ENCODE measurements around the gene HEG1. TPM values are rescaled to one million over a fixed set of nuclear protein-coding genes. Genes with fewer than 3 reads are reported as not detected.
"Not testable (repeated sequence)": the region's sequence is repeated elsewhere in the genome, so short reads cannot be mapped to it uniquely, and the experiment has no call there.

The HEG1 gene
- total RNA-seq, 1 donor from 2014 or later = 40.8 TPM

- Mint-ChIP-seq H3K27me3 (no peaks in the 10 kb centered on the region), H3K27ac (no peak overlapping the region), H3K36me3 (ENCODE audit: low read depth) (peaks cover 56% of the 10 kb centered on the region), H3K9me3 (no peaks in the 10 kb centered on the region), H3K4me3 (no peak overlapping the region), H3K4me1 (peaks cover 17% of the 10 kb centered on the region)
- intact Hi-C loops (cut with micrococcal nuclease) = no loop called here
- DNase-seq = no peak
Observed at GRCh38 chr3:124972457-124972856, 83.3 kb downstream of the HEG1 start.

DNA sequence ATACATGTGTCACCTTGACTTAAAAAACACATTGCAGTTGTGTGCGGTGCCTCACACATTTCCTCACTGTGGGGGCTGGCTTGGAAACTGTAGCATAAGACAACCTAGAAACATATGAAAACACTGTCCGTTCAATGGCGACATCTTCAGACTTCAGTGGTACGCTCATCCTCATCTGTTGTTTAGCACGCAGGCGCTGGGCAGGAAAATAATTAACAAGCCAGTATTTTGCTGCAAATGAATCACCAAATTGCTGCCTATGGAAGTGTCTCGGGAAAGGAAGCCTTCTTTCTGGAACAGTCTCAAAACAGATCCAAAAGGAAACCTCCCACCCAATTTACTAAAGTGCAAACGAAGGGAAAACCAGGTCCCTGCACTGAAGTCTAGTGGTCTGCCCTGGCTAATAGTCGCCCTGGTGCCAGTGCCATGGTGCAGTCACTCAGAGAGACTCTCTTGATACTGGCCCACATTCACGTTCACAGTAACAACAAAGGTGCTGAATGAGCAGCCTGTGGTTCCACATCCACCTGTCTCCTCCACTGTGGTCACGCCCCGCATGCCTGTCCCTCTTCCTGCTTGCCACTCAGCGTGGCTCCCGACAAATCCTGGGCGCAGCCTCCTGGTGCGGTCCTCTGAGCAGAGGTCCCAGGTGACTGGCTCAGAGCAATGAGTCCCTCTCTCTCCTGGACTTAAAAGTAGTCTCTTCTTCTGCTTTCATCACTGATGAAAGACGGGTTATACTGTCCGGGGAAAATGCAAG lies 85.7 kb downstream of the HEG1 start:
- no peak overlapping the region for H3K4me3 Mint-ChIP-seq
- H3K27me3 Mint-ChIP-seq = no peaks in the 10 kb centered on the region
- DNase-seq = no peak
- no peak overlapping the region for H3K27ac Mint-ChIP-seq
- intact Hi-C loops (cut with micrococcal nuclease) = no loop called here
- no peaks in the 10 kb centered on the region for H3K9me3 Mint-ChIP-seq
- H3K36me3 Mint-ChIP-seq (ENCODE audit: low read depth) = peaks cover 38% of the 10 kb centered on the region
- H3K4me1 Mint-ChIP-seq = peaks cover 13% of the 10 kb centered on the region

GRCh38 chr3:124969190-124969589 lies 86.6 kb downstream of the HEG1 start:
- peaks cover 32% of the 10 kb centered on the region for H3K36me3 Mint-ChIP-seq (ENCODE audit: low read depth)
- H3K4me3 Mint-ChIP-seq = no peak overlapping the region
- H3K9me3 Mint-ChIP-seq = no peaks in the 10 kb centered on the region
- H3K27ac Mint-ChIP-seq = no peak overlapping the region
- H3K27me3 Mint-ChIP-seq = no peaks in the 10 kb centered on the region
- peaks cover 10% of the 10 kb centered on the region for H3K4me1 Mint-ChIP-seq
- DNase-seq = no peak
- intact Hi-C loops (cut with micrococcal nuclease) = no loop called here

DNA sequence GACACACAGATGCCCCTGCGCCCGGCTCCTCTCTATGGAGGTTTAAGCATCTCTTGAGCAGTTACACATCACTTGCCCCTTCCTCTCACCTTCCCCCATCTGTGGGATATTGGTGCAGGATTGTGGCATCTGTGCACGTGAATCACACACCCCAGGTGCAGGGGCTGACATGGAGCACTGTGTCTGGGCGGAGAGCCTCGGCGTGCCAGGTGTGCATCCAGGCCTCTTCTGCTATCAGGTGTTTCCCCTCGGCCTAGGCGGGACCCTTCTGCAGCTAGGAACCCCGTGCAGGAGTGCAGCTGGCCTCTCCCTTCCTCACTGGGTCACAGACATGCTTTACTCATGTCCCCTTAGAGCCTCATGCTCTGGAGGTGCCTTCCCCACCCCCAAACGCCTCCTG lies 87.8 kb downstream of the HEG1 start:
- Mint-ChIP-seq H3K27ac (no peak overlapping the region), H3K9me3 (no peaks in the 10 kb centered on the region), H3K36me3 (ENCODE audit: low read depth) (peaks cover 25% of the 10 kb centered on the region), H3K4me1 (peaks cover 5% of the 10 kb centered on the region), H3K27me3 (no peaks in the 10 kb centered on the region), H3K4me3 (no peak overlapping the region)
- intact Hi-C loops (cut with micrococcal nuclease) = no loop called here
- DNase-seq = no peak

- Mint-ChIP-seq H3K4me3 (no peak overlapping the region), H3K27me3 (peaks cover 5% of the 10 kb centered on the region), H3K4me1 (peaks cover 5% of the 10 kb centered on the region), H3K27ac (no peak overlapping the region), H3K36me3 (ENCODE audit: low read depth) (peaks cover 19% of the 10 kb centered on the region), H3K9me3 (no peaks in the 10 kb centered on the region)
- intact Hi-C loops (cut with micrococcal nuclease) = no loop called here
- DNase-seq = no peak
Observed at GRCh38 chr3:124966521-124967445, 89.0 kb downstream of the HEG1 start.

DNA sequence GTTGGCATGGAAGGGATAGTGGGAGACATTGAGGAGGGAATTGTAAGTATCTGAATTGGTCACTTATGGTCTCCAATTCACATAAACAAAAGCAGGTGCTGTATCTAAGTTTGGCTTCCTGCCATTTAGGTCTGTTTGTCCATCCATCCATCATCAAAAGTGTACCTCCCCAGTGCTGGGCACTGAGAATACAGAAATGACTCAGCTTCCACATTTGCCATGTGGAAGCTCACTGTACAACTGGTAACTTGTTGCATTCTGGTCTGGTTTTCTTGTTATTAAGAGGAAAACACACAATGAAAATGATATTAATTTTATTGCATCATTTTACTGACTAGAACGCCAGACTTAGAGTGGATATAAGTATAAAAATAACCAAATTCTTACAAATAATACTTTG lies 90.4 kb downstream of the HEG1 start:
- no peak overlapping the region for H3K4me3 Mint-ChIP-seq
- peaks cover 13% of the 10 kb centered on the region for H3K36me3 Mint-ChIP-seq (ENCODE audit: low read depth)
- intact Hi-C loops (cut with micrococcal nuclease) = no loop called here
- H3K9me3 Mint-ChIP-seq = no peaks in the 10 kb centered on the region
- H3K4me1 Mint-ChIP-seq = peaks cover 3% of the 10 kb centered on the region
- DNase-seq = no peak
- peaks cover 5% of the 10 kb centered on the region for H3K27me3 Mint-ChIP-seq
- H3K27ac Mint-ChIP-seq = no peak overlapping the region

DNA sequence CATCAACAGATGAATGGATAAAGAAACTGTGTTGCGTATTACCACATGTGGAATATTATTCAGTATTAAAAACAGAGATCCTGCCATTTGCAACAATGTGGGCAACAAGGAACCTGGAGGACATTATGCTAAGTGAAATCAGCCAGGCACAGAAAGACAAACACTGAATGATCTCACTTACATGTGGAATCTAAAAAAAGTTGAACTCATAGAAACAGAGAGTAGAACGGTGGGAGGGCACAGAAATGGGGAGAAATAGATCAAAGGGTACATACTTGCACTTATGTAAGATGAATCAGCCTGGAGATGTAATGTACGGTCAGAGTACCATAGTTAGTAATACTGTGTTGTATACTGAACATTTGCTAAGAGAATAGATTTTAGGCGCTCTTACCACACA lies 91.4 kb downstream of the HEG1 start:
- DNase-seq = no peak
- Mint-ChIP-seq H3K36me3 (ENCODE audit: low read depth) (peaks cover 5% of the 10 kb centered on the region), H3K27me3 (peaks cover 10% of the 10 kb centered on the region), H3K27ac (no peak overlapping the region), H3K4me1 (peaks cover 2% of the 10 kb centered on the region), H3K9me3 (no peaks in the 10 kb centered on the region), H3K4me3 (no peak overlapping the region)
- intact Hi-C loops (cut with micrococcal nuclease) = no loop called here

DNA sequence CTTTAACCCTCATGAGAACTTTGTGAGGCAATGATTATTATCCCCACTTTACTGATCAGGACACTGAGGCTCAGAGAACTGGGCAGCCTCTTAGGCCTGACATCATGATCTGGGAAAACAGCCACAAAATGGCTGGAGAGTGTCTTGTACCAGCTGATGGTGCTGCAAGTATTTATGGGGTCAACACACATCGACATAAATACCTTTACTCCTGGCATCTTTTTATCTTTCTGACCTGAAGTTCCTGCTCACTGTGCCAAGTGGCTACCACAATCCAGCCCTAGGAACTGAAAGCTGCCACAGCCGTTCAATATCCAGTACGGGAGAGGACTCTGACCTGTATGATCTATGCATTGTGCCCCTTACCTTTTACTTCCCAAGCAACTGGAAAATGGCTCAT lies 92.0 kb downstream of the HEG1 start:
- H3K27ac Mint-ChIP-seq = no peak overlapping the region
- no peaks in the 10 kb centered on the region for H3K9me3 Mint-ChIP-seq
- no peaks in the 10 kb centered on the region for H3K4me1 Mint-ChIP-seq
- intact Hi-C loops (cut with micrococcal nuclease) = no loop called here
- no peak overlapping the region for H3K4me3 Mint-ChIP-seq
- H3K27me3 Mint-ChIP-seq = peaks cover 10% of the 10 kb centered on the region
- DNase-seq = no peak
- peaks cover 2% of the 10 kb centered on the region for H3K36me3 Mint-ChIP-seq (ENCODE audit: low read depth)

DNA sequence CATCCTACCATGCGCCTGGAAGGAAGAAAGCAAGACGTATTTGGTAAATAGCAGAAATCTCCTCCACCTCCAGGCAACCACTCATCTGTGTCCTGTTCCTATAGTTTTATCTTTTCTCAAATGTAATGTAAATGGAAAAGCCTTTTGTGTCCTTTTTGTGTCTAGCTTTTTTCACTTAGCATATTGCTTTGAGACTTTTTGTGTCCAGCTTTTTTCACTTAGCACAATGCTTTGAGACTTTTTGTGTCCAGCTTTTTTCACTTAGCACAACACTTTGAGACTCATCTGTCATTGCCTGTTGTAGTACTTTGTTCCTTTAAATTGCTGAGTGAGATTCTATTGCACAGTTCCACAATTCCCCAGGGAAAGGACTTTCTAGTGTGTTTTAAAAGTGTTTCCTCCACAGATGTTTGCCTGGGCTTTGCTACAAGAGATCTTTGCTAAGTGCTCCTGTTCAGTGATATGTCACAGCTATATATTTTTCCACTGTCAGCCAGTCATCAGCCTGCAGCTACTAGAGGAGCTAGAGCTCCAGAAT lies 93.3 kb downstream of the HEG1 start:
- peaks cover 11% of the 10 kb centered on the region for H3K27me3 Mint-ChIP-seq
- no peak overlapping the region for H3K27ac Mint-ChIP-seq
- intact Hi-C loops (cut with micrococcal nuclease) = no loop called here
- DNase-seq = no peak
- H3K36me3 Mint-ChIP-seq (ENCODE audit: low read depth) = peaks cover 1% of the 10 kb centered on the region
- H3K4me1 Mint-ChIP-seq = no peaks in the 10 kb centered on the region
- no peak overlapping the region for H3K4me3 Mint-ChIP-seq
- no peaks in the 10 kb centered on the region for H3K9me3 Mint-ChIP-seq

DNA sequence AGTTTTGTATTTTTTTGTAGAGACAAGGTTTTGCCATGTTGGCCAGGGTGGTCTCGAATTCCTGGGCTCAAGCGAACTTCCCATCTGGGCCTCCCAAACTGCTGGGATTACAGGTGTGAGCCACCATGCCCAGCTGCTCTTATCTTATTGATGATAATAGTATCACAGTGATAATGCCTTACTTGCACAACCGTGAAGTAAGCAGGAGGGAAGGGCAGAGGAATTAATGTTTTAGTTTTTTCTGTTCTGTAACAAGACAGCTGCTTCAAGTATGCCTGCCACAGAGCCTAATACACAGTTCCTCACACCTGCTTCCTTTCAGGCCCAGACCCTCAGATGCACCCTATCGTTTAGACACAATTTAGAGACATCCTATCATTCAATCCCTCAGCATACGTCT lies 95.1 kb downstream of the HEG1 start:
- Mint-ChIP-seq H3K9me3 (no peaks in the 10 kb centered on the region), H3K4me3 (no peak overlapping the region), H3K27ac (no peak overlapping the region), H3K4me1 (no peaks in the 10 kb centered on the region), H3K27me3 (peaks cover 11% of the 10 kb centered on the region), H3K36me3 (ENCODE audit: low read depth) (no peaks in the 10 kb centered on the region)
- intact Hi-C loops (cut with micrococcal nuclease) = no loop called here
- DNase-seq = no peak

DNA sequence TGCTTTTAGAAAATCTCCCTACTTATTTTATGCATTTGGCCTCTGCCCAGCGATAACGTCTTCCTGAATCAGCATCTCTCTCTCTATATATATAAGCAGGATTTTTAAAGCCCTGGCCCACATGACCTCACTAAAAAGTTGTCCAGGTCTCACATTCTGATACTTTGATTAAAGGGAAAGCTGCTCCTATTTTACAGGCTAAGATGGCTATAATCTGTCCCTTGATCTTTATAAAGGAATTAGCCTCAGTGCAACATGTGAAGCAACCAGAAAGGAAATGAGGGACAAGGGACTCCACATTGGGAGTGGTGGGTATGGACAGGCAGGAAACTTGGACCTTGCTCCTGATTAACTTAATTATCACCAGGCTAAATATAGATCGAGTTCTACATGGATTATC lies 95.7 kb downstream of the HEG1 start:
- DNase-seq = no peak
- H3K4me1 Mint-ChIP-seq = no peaks in the 10 kb centered on the region

DNA sequence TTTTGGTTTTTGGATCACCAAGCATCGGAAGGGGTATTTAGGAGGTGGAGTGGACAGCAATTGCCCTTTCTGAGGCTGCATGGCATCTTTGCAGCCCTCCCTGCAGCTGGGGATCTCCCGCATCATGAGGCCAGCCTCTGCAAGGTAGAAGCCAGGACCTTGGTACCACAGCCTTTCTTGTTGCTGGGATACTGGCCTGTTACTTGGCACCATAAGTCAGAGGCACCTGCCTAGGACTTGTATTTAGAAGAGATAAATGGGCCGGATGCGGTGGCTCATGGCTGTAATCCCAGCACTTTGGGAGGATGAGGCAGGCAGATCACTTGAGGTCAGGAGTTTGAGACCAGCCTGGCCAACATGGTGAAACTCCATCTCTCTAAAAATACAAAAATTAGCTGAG lies 97.8 kb downstream of the HEG1 start:
- intact Hi-C loops (cut with micrococcal nuclease); H3K27ac Mint-ChIP-seq; H3K36me3 Mint-ChIP-seq (ENCODE audit: low read depth); DNase-seq; H3K4me3 Mint-ChIP-seq; H3K9me3 Mint-ChIP-seq; H3K4me1 Mint-ChIP-seq: not testable (repeated sequence)
- H3K27me3 Mint-ChIP-seq = peaks cover 27% of the 10 kb centered on the region

More for the DNA sequence above, 95.7 kb downstream of the HEG1 start:
- intact Hi-C loops (cut with micrococcal nuclease) = no loop called here
- no peak overlapping the region for H3K4me3 Mint-ChIP-seq
- H3K9me3 Mint-ChIP-seq = no peaks in the 10 kb centered on the region
- peaks cover 13% of the 10 kb centered on the region for H3K27me3 Mint-ChIP-seq
- H3K36me3 Mint-ChIP-seq (ENCODE audit: low read depth) = no peaks in the 10 kb centered on the region
- no peak overlapping the region for H3K27ac Mint-ChIP-seq

DNA sequence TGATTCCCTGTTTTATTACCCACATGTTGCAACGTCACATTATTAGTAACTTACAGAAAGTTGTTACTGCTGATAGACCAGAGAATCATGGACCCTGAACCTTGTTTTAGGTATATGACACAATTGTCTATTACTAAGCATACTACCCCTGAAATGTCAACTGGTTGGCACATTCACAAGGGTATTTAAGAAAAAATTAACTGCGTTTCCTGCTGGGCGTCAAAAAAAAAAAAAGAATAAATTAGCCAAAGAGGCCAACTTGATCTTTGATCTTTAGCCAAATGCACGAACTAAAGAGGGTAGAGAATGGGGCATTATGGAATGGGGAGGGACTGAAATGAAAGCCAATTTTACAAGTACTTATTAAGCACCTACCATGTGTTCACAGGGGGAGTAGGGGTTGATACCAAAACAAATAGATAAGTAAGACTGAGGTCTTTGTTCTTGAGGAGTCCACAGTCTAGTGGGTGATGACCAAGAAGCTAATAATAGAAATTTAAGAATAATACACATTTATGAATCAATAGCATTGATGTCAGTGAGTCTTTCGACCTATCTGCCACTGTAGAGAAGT lies 103.4 kb downstream of the HEG1 start:
- H3K36me3 Mint-ChIP-seq (ENCODE audit: low read depth) = no peaks in the 10 kb centered on the region

More for the DNA sequence above, 103.4 kb downstream of the HEG1 start:
- H3K27me3 Mint-ChIP-seq = peaks cover 34% of the 10 kb centered on the region
- no peaks in the 10 kb centered on the region for H3K4me1 Mint-ChIP-seq
- H3K9me3 Mint-ChIP-seq = no peaks in the 10 kb centered on the region
- intact Hi-C loops (cut with micrococcal nuclease) = no loop called here
- no peak for DNase-seq
- no peak overlapping the region for H3K27ac Mint-ChIP-seq
- H3K4me3 Mint-ChIP-seq = no peak overlapping the region
